SU-DHL-6 (cell line): Measurements from ENCODE around the gene PDE7B.

ENCODE experiments used
- H2AFZ ChIP-seq: fragments of 200-600 bp; sonication (generic); 2 replicates; pipeline ENCODE4 v1.6.1; 2014; ENCODE audit warnings: low read depth, mild to moderate bottlenecking, moderate library complexity, mixed read lengths, antibody characterized with exemption, low read length; ENCODE audit not compliant: severe bottlenecking
- H3F3A ChIP-seq: fragments of 200-600 bp; shearing (Covaris generic); 2 replicates; pipeline ENCODE4 v1.6.0; 2016; ENCODE audit warnings: antibody characterized with exemption, mild to moderate bottlenecking; ENCODE audit not compliant: insufficient read depth
- H3K27ac ChIP-seq: fragments of 200-600 bp; sonication (generic); 2 replicates; pipeline ENCODE4 v1.5.1; 2016; ENCODE audit warnings: low read depth, mild to moderate bottlenecking, low read length, moderate library complexity, mixed read lengths
- H3K27me3 ChIP-seq: fragments of 200-600 bp; sonication (generic), shearing (Covaris generic); 2 replicates; pipeline ENCODE4 v1.6.0; 2014; ENCODE audit warnings: mild to moderate bottlenecking, low read length
- H3K36me3 ChIP-seq: fragments of 200-600 bp; sonication (generic); 2 replicates; pipeline ENCODE4 v1.6.1; 2014; ENCODE audit warnings: mild to moderate bottlenecking, low read length, mixed read lengths
- H3K4me2 ChIP-seq: fragments of 300-600, 200-600 bp; shearing (Covaris generic), sonication (generic); 2 replicates; pipeline ENCODE4 v1.6.0; 2014; ENCODE audit warnings: low read length, low read depth, mild to moderate bottlenecking; ENCODE audit not compliant: poor library complexity, severe bottlenecking
- H3K4me3 ChIP-seq: fragments of 200-600 bp; sonication (generic); 2 replicates; pipeline ENCODE4 v1.5.1; 2014; ENCODE audit warnings: antibody characterized with exemption, low read length, mild to moderate bottlenecking, mixed read lengths; ENCODE audit not compliant: insufficient read depth, poor library complexity, severe bottlenecking
- H3K79me2 ChIP-seq: fragments of 200-600 bp; sonication (generic); 2 replicates; pipeline ENCODE4 v1.6.1; 2014; ENCODE audit warnings: mild to moderate bottlenecking, low read length, moderate library complexity; ENCODE audit not compliant: insufficient read depth
- H3K9ac ChIP-seq: fragments of 200-600 bp; sonication (generic); 2 replicates; pipeline ENCODE4 v1.7.0; 2014; ENCODE audit warnings: mild to moderate bottlenecking, low read length
- H3K9me2 ChIP-seq: fragments of 200-600 bp; sonication (generic); replicated peaks from 2 replicates; pipeline ENCODE4 v1.6.1; 2014; ENCODE audit warnings: low read length; ENCODE audit not compliant: insufficient read depth
- H3K9me3 ChIP-seq: fragments of 200-600 bp; sonication (generic); 2 replicates; pipeline ENCODE4 v1.6.1; 2014; ENCODE audit warnings: low read length, mixed read lengths; ENCODE audit not compliant: insufficient read depth
- H4K20me1 ChIP-seq: fragments of 200-600 bp; sonication (generic); 2 replicates; pipeline ENCODE4 v1.6.1; 2014; ENCODE audit warnings: low read depth, mild to moderate bottlenecking, antibody characterized with exemption, low read length, moderate library complexity, mixed read lengths
- CTCF ChIP-seq: fragments of 200-600 bp; sonication (generic); IDR thresholded peaks from one replicate; pipeline ENCODE4 v1.5.1; 2017; ENCODE audit warnings: antibody characterized with exemption, mild to moderate bottlenecking, low read length, moderate library complexity; ENCODE audit not compliant: insufficient read depth, poor library complexity, severe bottlenecking
- EZH2phosphoT487 ChIP-seq: fragments of 200-600 bp; sonication (generic), shearing (Covaris generic); conservative IDR thresholded peaks from 2 replicates; pipeline ENCODE4 v1.6.1; 2018; ENCODE audit warnings: mild to moderate bottlenecking, antibody characterized with exemption, low read length, moderate library complexity, mixed read lengths

The PDE7B gene

GRCh38 chr6:136230219-136230853, 378.8 kb downstream of the PDE7B start:
- Histone ChIP-seq H3K27ac (no peak overlapping the region), H3K36me3 (peaks cover 15% of the 10 kb centered on the region; the same call in 1 of the 2 replicates), H3K4me3 (no peak overlapping the region), H3K9me3 (no peaks in the 10 kb centered on the region), H3K4me2 (no peak overlapping the region), H3K9me2 (no peaks in the 10 kb centered on the region), H3K79me2 (no peaks in the 10 kb centered on the region), H4K20me1 (no peaks in the 10 kb centered on the region), H3K9ac (no peak overlapping the region), H3K27me3 (no peaks in the 10 kb centered on the region), H2AFZ (no peak overlapping the region), H3F3A (0 out of 2 replicates have a peak, but pooled peaks cover 4% of the 10 kb centered on the region)
- TF ChIP-seq CTCF (no peak), EZH2phosphoT487 (no peak)

- H3K4me3 ChIP-seq, result no peak overlapping the region
- no peaks in the 10 kb centered on the region for H3K27me3 ChIP-seq
- H3K9me3 ChIP-seq, result no peaks in the 10 kb centered on the region
- H3K27ac ChIP-seq, result no peak overlapping the region
- H3K36me3 ChIP-seq, result peaks cover 15% of the 10 kb centered on the region; the same call in 1 of the 2 replicates
- no peak overlapping the region for H2AFZ ChIP-seq
- no peak overlapping the region for H3K4me2 ChIP-seq
- 0 out of 2 replicates have a peak, but pooled peaks cover 4% of the 10 kb centered on the region for H3F3A ChIP-seq
- TF ChIP-seq CTCF (no peak), EZH2phosphoT487 (no peak)
- no peak overlapping the region for H3K9ac ChIP-seq
- H3K9me2 ChIP-seq, result no peaks in the 10 kb centered on the region
- no peaks in the 10 kb centered on the region for H3K79me2 ChIP-seq
- H4K20me1 ChIP-seq, result no peaks in the 10 kb centered on the region
Measured at GRCh38 chr6:136232701-136233100, 381.2 kb downstream of the PDE7B start.

GRCh38 chr6:136235233-136235564, 383.7 kb downstream of the PDE7B start:
- no peak overlapping the region for H3K4me2 ChIP-seq

More at GRCh38 chr6:136235233-136235564, 383.7 kb downstream of the PDE7B start:
- TF ChIP-seq CTCF (no peak), EZH2phosphoT487 (no peak)
- Histone ChIP-seq H3F3A (0 out of 2 replicates have a peak, but pooled peaks cover 4% of the 10 kb centered on the region), H3K9me2 (no peaks in the 10 kb centered on the region), H3K36me3 (peaks cover 26% of the 10 kb centered on the region; the same call in 1 of the 2 replicates), H2AFZ (no peak overlapping the region), H3K27ac (no peak overlapping the region), H3K79me2 (no peaks in the 10 kb centered on the region), H3K9me3 (no peaks in the 10 kb centered on the region), H3K4me3 (no peak overlapping the region), H3K9ac (no peak overlapping the region), H3K27me3 (no peaks in the 10 kb centered on the region), H4K20me1 (no peaks in the 10 kb centered on the region)
